ENCODE measurements around the gene EHMT2. TPM values are rescaled to one million over a fixed set of nuclear protein-coding genes. Genes with fewer than 3 reads are reported as not detected.
"Not testable (repeated sequence)": the region's sequence is repeated elsewhere in the genome, so short reads cannot be mapped to it uniquely, and the experiment has no call there.

The EHMT2 gene
- total and polyA plus RNA-seq, 12 donors = 6.4 to 21.7 (median 14.2) TPM

DNA sequence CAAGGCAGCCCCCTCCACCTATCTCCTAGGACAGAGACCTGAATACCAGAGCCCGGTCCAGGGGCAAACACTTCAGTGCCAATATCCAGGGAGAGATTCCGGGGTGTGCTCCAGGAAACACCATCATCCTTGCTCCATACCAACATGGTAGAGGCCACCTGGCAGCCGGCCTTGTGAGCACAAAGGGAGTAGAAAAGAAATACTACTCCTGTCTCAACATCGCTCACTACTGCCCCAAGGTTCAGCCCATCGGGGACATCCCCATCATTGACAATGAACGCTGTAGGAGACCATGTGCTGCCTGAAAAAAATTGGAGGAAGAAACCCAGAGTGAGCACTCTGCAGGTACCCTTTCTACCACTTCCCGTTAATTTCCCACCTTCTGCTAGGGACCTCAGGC, 36.3 kb downstream of the EHMT2 start:
- Histone ChIP-seq H3K9me3 (no peaks in the 10 kb centered on the region), H3K27me3 (no peaks in the 10 kb centered on the region), H3K27ac (no peak overlapping the region), H3K36me3 (peaks cover 0 to 50% (median 21%) of the 10 kb centered on the region in 9 donors), H3K4me1 (peaks cover 8 to 29% (median 21%) of the 10 kb centered on the region in 9 donors), H3K4me3 (no peak overlapping the region)
- WGBS, 2 donors = 92 to 95% methylated on average over 7 of the region's 7 CpGs
- intact Hi-C loops (cut with DNase I) = loop anchor here in 1 of 10 donors (10.0 kb wide), 1 partner anchor 176 kb away; the partner anchor contains the start of gene LY6G5C
- DNase-seq (no peak), ATAC-seq (no peak)
- TF ChIP-seq, protein P1, sequence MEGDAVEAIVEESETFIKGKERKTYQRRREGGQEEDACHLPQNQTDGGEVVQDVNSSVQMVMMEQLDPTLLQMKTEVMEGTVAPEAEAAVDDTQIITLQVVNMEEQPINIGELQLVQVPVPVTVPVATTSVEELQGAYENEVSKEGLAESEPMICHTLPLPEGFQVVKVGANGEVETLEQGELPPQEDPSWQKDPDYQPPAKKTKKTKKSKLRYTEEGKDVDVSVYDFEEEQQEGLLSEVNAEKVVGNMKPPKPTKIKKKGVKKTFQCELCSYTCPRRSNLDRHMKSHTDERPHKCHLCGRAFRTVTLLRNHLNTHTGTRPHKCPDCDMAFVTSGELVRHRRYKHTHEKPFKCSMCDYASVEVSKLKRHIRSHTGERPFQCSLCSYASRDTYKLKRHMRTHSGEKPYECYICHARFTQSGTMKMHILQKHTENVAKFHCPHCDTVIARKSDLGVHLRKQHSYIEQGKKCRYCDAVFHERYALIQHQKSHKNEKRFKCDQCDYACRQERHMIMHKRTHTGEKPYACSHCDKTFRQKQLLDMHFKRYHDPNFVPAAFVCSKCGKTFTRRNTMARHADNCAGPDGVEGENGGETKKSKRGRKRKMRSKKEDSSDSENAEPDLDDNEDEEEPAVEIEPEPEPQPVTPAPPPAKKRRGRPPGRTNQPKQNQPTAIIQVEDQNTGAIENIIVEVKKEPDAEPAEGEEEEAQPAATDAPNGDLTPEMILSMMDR (IDR thresholded peaks at IDR 0.05) = no peak

GRCh38 chr6:31860349-31860748, 37.1 kb downstream of the EHMT2 start:
- DNase-seq (no peak), ATAC-seq (no peak)
- Histone ChIP-seq H3K27me3 (no peaks in the 10 kb centered on the region), H3K4me3 (no peak overlapping the region), H3K4me1 (peaks cover 8 to 29% (median 21%) of the 10 kb centered on the region in 9 donors), H3K9me3 (no peaks in the 10 kb centered on the region), H3K36me3 (peaks cover 0 to 50% (median 21%) of the 10 kb centered on the region in 9 donors), H3K27ac (no peak overlapping the region)
- intact Hi-C loops (cut with DNase I) = loop anchor here in 1 of 10 donors (10.0 kb wide), 1 partner anchor 176 kb away; the partner anchor contains the start of gene LY6G5C
- TF ChIP-seq, protein P1 (IDR thresholded peaks at IDR 0.05) = no peak
- 95 to 97% methylated on average over 13 of the region's 13 CpGs for WGBS, 2 donors

DNA sequence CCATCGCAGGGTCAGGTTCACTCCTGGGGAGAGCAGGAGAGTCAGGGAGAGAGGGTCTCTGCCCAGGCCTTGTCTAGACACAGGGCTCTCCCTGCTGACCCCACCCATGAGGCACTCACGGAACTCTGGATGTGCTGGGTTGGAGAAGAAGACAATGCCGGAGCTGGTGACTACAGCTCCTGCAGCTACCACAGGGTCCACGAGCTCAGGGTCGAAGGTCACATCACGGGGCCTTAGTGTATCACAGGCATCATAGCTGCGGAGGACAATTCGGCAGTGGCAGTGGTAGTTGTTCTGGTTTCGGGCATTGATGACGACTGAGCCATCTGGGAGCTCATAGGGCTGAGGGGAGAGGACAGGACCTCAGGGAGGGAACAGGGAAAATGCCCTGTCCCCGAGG, 37.6 kb downstream of the EHMT2 start:
- H3K4me3 ChIP-seq = no peak overlapping the region
- intact Hi-C loops (cut with DNase I) = loop anchor here in 1 of 10 donors (10.0 kb wide), 1 partner anchor 175 kb away; the partner anchor contains the start of gene LY6G5C
- no peak overlapping the region for H3K27ac ChIP-seq
- peaks cover 0 to 50% (median 21%) of the 10 kb centered on the region in 9 donors for H3K36me3 ChIP-seq
- peaks cover 8 to 29% (median 21%) of the 10 kb centered on the region in 9 donors for H3K4me1 ChIP-seq
- 92 to 96% methylated on average over 11 of the region's 11 CpGs for WGBS, 2 donors
- ATAC-seq (no peak), DNase-seq (no peak)
- TF ChIP-seq, protein P1 (IDR thresholded peaks at IDR 0.05) = no peak
- H3K27me3 ChIP-seq = no peaks in the 10 kb centered on the region
- no peaks in the 10 kb centered on the region for H3K9me3 ChIP-seq

- no peak overlapping the region for H3K4me3 ChIP-seq
- DNase-seq (no peak), ATAC-seq (no peak)
- no peaks in the 10 kb centered on the region for H3K27me3 ChIP-seq
- intact Hi-C loops (cut with DNase I) = no loop called here
- no peaks in the 10 kb centered on the region for H3K9me3 ChIP-seq
- WGBS, 2 donors = 96 to 98% methylated on average over 8 of the region's 8 CpGs
- peaks cover 0 to 50% (median 21%) of the 10 kb centered on the region in 9 donors for H3K36me3 ChIP-seq
- H3K4me1 ChIP-seq = peaks cover 8 to 21% (median 12%) of the 10 kb centered on the region in 9 donors
- no peak overlapping the region for H3K27ac ChIP-seq
- TF ChIP-seq, protein P1 (IDR thresholded peaks at IDR 0.05) = no peak
Observed at GRCh38 chr6:31858707-31859106, 38.8 kb downstream of the EHMT2 start.

DNA sequence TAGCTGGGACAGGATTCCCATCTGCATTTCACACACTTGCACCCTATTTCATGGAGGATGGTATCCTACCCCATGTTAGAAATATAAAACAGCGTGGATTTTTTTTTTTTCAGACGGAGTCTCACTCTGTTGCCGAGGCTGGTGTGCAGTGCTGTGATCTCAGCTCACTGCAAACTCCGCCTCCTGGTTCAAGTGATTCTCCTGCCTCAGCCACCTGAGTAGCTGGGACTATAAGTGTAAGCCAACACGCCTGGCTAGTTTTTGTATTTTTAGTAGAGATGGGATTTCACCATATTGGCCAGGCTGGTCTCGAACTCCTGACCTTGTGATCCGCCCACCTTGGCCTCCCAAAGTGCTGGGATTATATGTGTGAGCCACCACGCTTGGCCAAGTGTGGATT, 39.7 kb downstream of the EHMT2 start:
- intact Hi-C loops (cut with DNase I); ATAC-seq; H3K27me3 ChIP-seq; H3K27ac ChIP-seq; DNase-seq; H3K4me3 ChIP-seq; H3K9me3 ChIP-seq: not testable (repeated sequence)
- Histone ChIP-seq H3K36me3 (peaks cover 0 to 50% (median 21%) of the 10 kb centered on the region in 9 donors), H3K4me1 (peaks cover 4 to 14% (median 11%) of the 10 kb centered on the region in 9 donors)
- 95% methylated on average over 8 of the region's 8 CpGs for WGBS, 2 donors

DNA sequence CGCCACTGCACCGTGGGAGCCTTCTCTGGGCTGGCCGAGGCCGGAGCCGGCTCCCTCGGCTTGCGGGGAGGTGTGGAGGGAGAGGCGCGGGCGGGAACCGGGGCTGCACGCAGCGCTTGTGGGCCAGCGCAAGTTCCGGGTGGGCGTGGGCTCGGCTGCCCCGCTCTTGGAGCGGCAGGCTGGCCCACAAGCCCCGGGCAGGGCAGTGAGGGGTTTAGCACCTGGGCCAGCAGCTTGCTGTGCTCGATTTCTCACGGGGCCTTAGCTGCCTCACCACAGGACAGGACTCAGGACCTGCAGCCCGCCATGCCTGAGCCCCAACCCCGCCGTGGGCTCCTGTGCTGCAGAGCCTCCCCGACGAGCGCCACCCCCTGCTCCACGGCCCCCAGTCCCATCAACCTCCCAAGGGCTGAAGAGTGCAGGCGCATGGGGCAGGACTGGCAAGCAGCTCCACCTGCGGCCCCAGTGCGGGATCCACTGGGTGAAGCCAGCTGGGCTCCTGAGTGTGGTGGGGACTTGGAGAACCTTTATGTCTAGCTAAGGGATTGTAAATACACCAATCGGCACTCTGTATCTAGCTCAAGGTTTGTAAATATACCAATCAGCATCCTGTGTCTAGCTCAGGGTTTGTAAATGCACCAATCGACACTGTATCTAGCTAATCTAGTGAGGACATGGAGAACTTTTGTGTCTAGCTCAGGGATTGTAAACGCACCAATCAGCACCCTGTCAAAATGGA, 45.3 kb downstream of the EHMT2 start:
- intact Hi-C loops (cut with DNase I); H3K4me3 ChIP-seq; DNase-seq; H3K9me3 ChIP-seq; H3K4me1 ChIP-seq; H3K36me3 ChIP-seq; H3K27me3 ChIP-seq; H3K27ac ChIP-seq: not testable (repeated sequence)
- WGBS, 2 donors = 88 to 89% methylated on average over 35 of the region's 35 CpGs
- ATAC-seq = peak in 1 of 8 donors; percentile 14
